WTC11 (cell line): Measurements from ENCODE around the gene LYRM2. TPM values are rescaled to one million over a fixed set of nuclear protein-coding genes. Genes with fewer than 3 reads are reported as not detected.

ENCODE experiments used
- ATAC-seq: fragments of 200-7000 bp; cut with Tn5 transposase; 2 replicates; pipeline ENCODE4 v1.10.0; 2021; ENCODE audit warnings: mild to moderate bottlenecking, moderate library complexity
- CTCF ChIA-PET: fragments of 300-600 bp; sonication (Branson Sonifier 250); formaldehyde crosslinking; loops from one replicate; lab custom pipeline; 2021; ENCODE audit warnings: antibody characterized with exemption; lab: Charles Lee
- POLR2A ChIA-PET: fragments of 350-600 bp; sonication (Branson Sonifier 250); formaldehyde crosslinking; loops from one replicate; lab custom pipeline; 2021; ENCODE audit warnings: antibody characterized with exemption; lab: Charles Lee
- DNase-seq: peaks from one replicate; pipeline ENCODE4 v3.0.0; 2021; ENCODE audit warnings: low spot score
- H3K27ac Mint-ChIP-seq: 2 replicates; pipeline ENCODE4 v1.8.0; 2021; ENCODE audit warnings: mixed read lengths
- H3K27me3 Mint-ChIP-seq: 2 replicates; pipeline ENCODE4 v1.8.0; 2021; ENCODE audit warnings: low read depth, mild to moderate bottlenecking, moderate library complexity, mixed read lengths
- H3K36me3 Mint-ChIP-seq: 2 replicates; pipeline ENCODE4 v1.8.0; 2021; ENCODE audit warnings: mixed read lengths
- H3K4me1 Mint-ChIP-seq: 2 replicates; pipeline ENCODE4 v1.8.0; 2022; ENCODE audit warnings: mixed read lengths
- H3K4me3 Mint-ChIP-seq: 2 replicates; pipeline ENCODE4 v1.8.0; 2021; ENCODE audit warnings: mild to moderate bottlenecking, moderate library complexity, mixed read lengths
- H3K9me3 Mint-ChIP-seq: 2 replicates; pipeline ENCODE4 v1.8.0; 2021; ENCODE audit warnings: mixed read lengths
- ETV6 ChIP-seq: sonication (generic); formaldehyde crosslinking; IDR thresholded peaks from 2 replicates; pipeline ENCODE4 v1.8.1; 2022; ENCODE audit warnings: mild to moderate bottlenecking, missing genetic modification reagents
- FOXJ3 ChIP-seq: sonication (generic); formaldehyde crosslinking; IDR thresholded peaks from 2 replicates; pipeline ENCODE4 v1.9.0; 2021; ENCODE audit warnings: missing genetic modification reagents, mild to moderate bottlenecking, borderline replicate concordance
- GABPB1 ChIP-seq: sonication (generic); formaldehyde crosslinking; IDR thresholded peaks from 2 replicates; pipeline ENCODE4 v1.8.1; 2023; ENCODE audit warnings: mild to moderate bottlenecking, missing genetic modification reagents
- OVOL2 ChIP-seq: fragments of 250-450 bp; sonication (Bioruptor Pico); IDR thresholded peaks from 2 replicates; pipeline ENCODE4 v1.9.0; 2021; ENCODE audit warnings: mild to moderate bottlenecking, borderline replicate concordance
- RELA ChIP-seq: sonication (generic); formaldehyde crosslinking; IDR thresholded peaks from 2 replicates; pipeline ENCODE4 v1.8.1; 2022; ENCODE audit warnings: missing genetic modification reagents, mild to moderate bottlenecking, borderline replicate concordance
- SMAD3 ChIP-seq: sonication (generic); formaldehyde crosslinking; IDR thresholded peaks from 2 replicates; pipeline ENCODE4 v1.8.0; 2022; ENCODE audit warnings: missing genetic modification reagents, mild to moderate bottlenecking, borderline replicate concordance
- SOX15 ChIP-seq: fragments of 250-450 bp; sonication (Bioruptor Pico); IDR thresholded peaks from 2 replicates; pipeline ENCODE4 v1.9.0; 2021; ENCODE audit warnings: mild to moderate bottlenecking
- TEAD4 ChIP-seq: sonication (generic); formaldehyde crosslinking; IDR thresholded peaks from 2 replicates; pipeline ENCODE4 v1.8.0; 2022; ENCODE audit warnings: mild to moderate bottlenecking, missing genetic modification reagents
- ZNF138 ChIP-seq: sonication (generic); formaldehyde crosslinking; conservative IDR thresholded peaks from 2 replicates; pipeline ENCODE4 v1.8.1; 2022; ENCODE audit warnings: mild to moderate bottlenecking, moderate library complexity, missing genetic modification reagents
- ZNF416 ChIP-seq: fragments of 250-450 bp; sonication (Bioruptor Pico); IDR thresholded peaks from 2 replicates; pipeline ENCODE4 v1.9.0; 2021; ENCODE audit warnings: mild to moderate bottlenecking, inconsistent platforms
- ZNF423 ChIP-seq: fragments of 250-450 bp; sonication (Bioruptor Pico); IDR thresholded peaks from 2 replicates; pipeline ENCODE4 v2.1.2; 2022; ENCODE audit warnings: mild to moderate bottlenecking, moderate library complexity
- total RNA-seq: library from RNA; stranded (reverse); gene quantifications from 3 replicates; pipeline ENCODE4 v1.2.3, GENCODE V29; 2021
- TF ChIP-seq, protein P1 (sequence below): sonication (generic); formaldehyde crosslinking; IDR thresholded peaks from 2 replicates; pipeline ENCODE4 v1.8.0; 2023; ENCODE audit warnings: missing genetic modification reagents
- TF ChIP-seq, protein P2 (sequence below): sonication (generic); formaldehyde crosslinking; IDR thresholded peaks from 2 replicates; pipeline ENCODE4 v1.8.0; 2022; ENCODE audit warnings: mild to moderate bottlenecking, missing genetic modification reagents
- TF ChIP-seq, protein P3 (sequence below): sonication (generic); formaldehyde crosslinking; IDR thresholded peaks from 2 replicates; pipeline ENCODE4 v1.8.1; 2023; ENCODE audit warnings: mild to moderate bottlenecking, missing genetic modification reagents
- TF ChIP-seq, protein P4 (sequence below): sonication (generic); formaldehyde crosslinking; IDR thresholded peaks from 2 replicates; pipeline ENCODE4 v1.8.0; 2022; ENCODE audit warnings: mild to moderate bottlenecking, missing genetic modification reagents
- TF ChIP-seq, protein P5 (sequence below): sonication (generic); formaldehyde crosslinking; IDR thresholded peaks from 2 replicates; pipeline ENCODE4 v1.8.1; 2022; ENCODE audit warnings: mild to moderate bottlenecking, missing genetic modification reagents, moderate library complexity, borderline replicate concordance
- TF ChIP-seq, protein P6 (sequence below): sonication (generic); formaldehyde crosslinking; IDR thresholded peaks from 2 replicates; pipeline ENCODE4 v1.8.1; 2023; ENCODE audit warnings: mild to moderate bottlenecking, missing genetic modification reagents, borderline replicate concordance
- TF ChIP-seq, protein P7 (sequence below): sonication (generic); formaldehyde crosslinking; IDR thresholded peaks from 2 replicates; pipeline ENCODE4 v1.8.1; 2023; ENCODE audit warnings: mild to moderate bottlenecking, missing genetic modification reagents, moderate library complexity
- TF ChIP-seq, protein P8 (sequence below): fragments of 250-450 bp; sonication (Bioruptor Pico); IDR thresholded peaks from 2 replicates; pipeline ENCODE4 v1.9.0; 2021; ENCODE audit warnings: mild to moderate bottlenecking

LYRM2 gene
- total RNA-seq, 1 experiment from 2014 or later, result 22.2 TPM

DNA sequence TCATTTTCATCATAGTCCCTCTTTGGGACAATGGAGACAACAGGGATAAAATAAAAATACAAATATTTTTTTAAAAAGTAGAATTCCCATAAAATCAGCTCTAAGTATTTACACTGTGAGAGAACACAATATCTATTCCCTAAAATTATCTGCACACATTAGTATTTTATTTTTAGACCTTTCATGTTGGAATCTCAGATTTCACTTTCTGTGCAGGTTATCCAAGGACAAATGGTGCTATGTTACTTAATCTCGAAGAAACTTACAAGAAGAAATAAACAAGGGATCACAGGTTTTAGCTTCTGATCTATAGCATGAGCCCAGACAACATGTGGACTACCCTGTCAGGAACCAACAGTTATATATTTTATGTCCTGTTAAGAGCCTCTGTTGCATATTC is 23.0 kb upstream of the LYRM2 start:
- no peak overlapping the region for H3K4me3 Mint-ChIP-seq
- ChIA-PET CTCF (no interaction called here), POLR2A (no interaction called here)
- H3K27me3 Mint-ChIP-seq, result no peaks in the 10 kb centered on the region
- DNase-seq (no peak), ATAC-seq (no peak)
- peaks cover 84% of the 10 kb centered on the region for H3K36me3 Mint-ChIP-seq
- TF ChIP-seq GABPB1 (CRISPR knock-in tag) (no peak), SOX15 (CRISPR knock-in tag) (no peak), TEAD4 (CRISPR knock-in tag) (no peak), ETV6 (CRISPR knock-in tag) (no peak), SMAD3 (no peak), ZNF416 (CRISPR knock-in tag) (no peak)
- TF ChIP-seq, protein P1, sequence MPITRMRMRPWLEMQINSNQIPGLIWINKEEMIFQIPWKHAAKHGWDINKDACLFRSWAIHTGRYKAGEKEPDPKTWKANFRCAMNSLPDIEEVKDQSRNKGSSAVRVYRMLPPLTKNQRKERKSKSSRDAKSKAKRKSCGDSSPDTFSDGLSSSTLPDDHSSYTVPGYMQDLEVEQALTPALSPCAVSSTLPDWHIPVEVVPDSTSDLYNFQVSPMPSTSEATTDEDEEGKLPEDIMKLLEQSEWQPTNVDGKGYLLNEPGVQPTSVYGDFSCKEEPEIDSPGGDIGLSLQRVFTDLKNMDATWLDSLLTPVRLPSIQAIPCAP (CRISPR knock-in tag), result no peak
- TF ChIP-seq, protein P2, sequence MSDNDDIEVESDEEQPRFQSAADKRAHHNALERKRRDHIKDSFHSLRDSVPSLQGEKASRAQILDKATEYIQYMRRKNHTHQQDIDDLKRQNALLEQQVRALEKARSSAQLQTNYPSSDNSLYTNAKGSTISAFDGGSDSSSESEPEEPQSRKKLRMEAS (CRISPR knock-in tag), result no peak
- TF ChIP-seq, protein P3, sequence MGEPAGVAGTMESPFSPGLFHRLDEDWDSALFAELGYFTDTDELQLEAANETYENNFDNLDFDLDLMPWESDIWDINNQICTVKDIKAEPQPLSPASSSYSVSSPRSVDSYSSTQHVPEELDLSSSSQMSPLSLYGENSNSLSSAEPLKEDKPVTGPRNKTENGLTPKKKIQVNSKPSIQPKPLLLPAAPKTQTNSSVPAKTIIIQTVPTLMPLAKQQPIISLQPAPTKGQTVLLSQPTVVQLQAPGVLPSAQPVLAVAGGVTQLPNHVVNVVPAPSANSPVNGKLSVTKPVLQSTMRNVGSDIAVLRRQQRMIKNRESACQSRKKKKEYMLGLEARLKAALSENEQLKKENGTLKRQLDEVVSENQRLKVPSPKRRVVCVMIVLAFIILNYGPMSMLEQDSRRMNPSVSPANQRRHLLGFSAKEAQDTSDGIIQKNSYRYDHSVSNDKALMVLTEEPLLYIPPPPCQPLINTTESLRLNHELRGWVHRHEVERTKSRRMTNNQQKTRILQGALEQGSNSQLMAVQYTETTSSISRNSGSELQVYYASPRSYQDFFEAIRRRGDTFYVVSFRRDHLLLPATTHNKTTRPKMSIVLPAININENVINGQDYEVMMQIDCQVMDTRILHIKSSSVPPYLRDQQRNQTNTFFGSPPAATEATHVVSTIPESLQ, result no peak
- TF ChIP-seq, protein P4, sequence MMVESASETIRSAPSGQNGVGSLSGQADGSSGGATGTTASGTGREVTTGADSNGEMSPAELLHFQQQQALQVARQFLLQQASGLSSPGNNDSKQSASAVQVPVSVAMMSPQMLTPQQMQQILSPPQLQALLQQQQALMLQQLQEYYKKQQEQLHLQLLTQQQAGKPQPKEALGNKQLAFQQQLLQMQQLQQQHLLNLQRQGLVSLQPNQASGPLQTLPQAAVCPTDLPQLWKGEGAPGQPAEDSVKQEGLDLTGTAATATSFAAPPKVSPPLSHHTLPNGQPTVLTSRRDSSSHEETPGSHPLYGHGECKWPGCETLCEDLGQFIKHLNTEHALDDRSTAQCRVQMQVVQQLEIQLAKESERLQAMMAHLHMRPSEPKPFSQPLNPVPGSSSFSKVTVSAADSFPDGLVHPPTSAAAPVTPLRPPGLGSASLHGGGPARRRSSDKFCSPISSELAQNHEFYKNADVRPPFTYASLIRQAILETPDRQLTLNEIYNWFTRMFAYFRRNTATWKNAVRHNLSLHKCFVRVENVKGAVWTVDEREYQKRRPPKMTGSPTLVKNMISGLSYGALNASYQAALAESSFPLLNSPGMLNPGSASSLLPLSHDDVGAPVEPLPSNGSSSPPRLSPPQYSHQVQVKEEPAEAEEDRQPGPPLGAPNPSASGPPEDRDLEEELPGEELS, result no peak
- no peaks in the 10 kb centered on the region for H3K9me3 Mint-ChIP-seq
- peaks cover 2% of the 10 kb centered on the region; the same call in 1 of the 2 replicates for H3K4me1 Mint-ChIP-seq
- peak overlapping the region; percentile 73; the same call in 1 of the 2 replicates for H3K27ac Mint-ChIP-seq

DNA sequence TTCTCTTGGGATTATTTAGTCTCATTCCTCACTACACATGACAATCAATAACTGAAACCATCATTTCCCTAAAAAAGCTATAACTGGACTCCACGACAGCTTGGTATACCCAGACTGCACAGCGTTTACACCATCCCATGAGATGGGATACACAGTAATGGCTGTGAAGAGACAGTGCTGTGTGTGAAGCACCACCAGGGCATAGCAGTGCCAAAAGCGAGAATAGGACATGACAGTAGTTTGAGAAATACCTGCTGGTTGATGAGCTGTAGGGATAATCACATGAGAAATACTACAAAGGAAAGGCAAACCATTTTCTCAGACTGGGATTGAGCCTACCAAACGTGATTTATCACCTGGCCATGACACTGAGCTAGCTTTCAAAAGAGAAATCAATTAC is 22.4 kb upstream of the LYRM2 start:
- Mint-ChIP-seq H3K27ac (peak overlapping the region; percentile 44; the same call in 1 of the 2 replicates), H3K4me3 (no peak overlapping the region), H3K4me1 (no peaks in the 10 kb centered on the region)
- TF ChIP-seq OVOL2 (CRISPR knock-in tag) (no peak), ZNF138 (CRISPR knock-in tag) (no peak), FOXJ3 (no peak), ZNF423 (CRISPR knock-in tag) (no peak), RELA (CRISPR knock-in tag) (no peak)
- TF ChIP-seq, protein P5, sequence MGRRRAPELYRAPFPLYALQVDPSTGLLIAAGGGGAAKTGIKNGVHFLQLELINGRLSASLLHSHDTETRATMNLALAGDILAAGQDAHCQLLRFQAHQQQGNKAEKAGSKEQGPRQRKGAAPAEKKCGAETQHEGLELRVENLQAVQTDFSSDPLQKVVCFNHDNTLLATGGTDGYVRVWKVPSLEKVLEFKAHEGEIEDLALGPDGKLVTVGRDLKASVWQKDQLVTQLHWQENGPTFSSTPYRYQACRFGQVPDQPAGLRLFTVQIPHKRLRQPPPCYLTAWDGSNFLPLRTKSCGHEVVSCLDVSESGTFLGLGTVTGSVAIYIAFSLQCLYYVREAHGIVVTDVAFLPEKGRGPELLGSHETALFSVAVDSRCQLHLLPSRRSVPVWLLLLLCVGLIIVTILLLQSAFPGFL (CRISPR knock-in tag), result no peak
- TF ChIP-seq, protein P6, sequence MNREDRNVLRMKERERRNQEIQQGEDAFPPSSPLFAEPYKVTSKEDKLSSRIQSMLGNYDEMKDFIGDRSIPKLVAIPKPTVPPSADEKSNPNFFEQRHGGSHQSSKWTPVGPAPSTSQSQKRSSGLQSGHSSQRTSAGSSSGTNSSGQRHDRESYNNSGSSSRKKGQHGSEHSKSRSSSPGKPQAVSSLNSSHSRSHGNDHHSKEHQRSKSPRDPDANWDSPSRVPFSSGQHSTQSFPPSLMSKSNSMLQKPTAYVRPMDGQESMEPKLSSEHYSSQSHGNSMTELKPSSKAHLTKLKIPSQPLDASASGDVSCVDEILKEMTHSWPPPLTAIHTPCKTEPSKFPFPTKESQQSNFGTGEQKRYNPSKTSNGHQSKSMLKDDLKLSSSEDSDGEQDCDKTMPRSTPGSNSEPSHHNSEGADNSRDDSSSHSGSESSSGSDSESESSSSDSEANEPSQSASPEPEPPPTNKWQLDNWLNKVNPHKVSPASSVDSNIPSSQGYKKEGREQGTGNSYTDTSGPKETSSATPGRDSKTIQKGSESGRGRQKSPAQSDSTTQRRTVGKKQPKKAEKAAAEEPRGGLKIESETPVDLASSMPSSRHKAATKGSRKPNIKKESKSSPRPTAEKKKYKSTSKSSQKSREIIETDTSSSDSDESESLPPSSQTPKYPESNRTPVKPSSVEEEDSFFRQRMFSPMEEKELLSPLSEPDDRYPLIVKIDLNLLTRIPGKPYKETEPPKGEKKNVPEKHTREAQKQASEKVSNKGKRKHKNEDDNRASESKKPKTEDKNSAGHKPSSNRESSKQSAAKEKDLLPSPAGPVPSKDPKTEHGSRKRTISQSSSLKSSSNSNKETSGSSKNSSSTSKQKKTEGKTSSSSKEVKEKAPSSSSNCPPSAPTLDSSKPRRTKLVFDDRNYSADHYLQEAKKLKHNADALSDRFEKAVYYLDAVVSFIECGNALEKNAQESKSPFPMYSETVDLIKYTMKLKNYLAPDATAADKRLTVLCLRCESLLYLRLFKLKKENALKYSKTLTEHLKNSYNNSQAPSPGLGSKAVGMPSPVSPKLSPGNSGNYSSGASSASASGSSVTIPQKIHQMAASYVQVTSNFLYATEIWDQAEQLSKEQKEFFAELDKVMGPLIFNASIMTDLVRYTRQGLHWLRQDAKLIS (CRISPR knock-in tag), result no peak
- TF ChIP-seq, protein P7, sequence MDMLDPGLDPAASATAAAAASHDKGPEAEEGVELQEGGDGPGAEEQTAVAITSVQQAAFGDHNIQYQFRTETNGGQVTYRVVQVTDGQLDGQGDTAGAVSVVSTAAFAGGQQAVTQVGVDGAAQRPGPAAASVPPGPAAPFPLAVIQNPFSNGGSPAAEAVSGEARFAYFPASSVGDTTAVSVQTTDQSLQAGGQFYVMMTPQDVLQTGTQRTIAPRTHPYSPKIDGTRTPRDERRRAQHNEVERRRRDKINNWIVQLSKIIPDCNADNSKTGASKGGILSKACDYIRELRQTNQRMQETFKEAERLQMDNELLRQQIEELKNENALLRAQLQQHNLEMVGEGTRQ, result no peak
- TF ChIP-seq, protein P8, sequence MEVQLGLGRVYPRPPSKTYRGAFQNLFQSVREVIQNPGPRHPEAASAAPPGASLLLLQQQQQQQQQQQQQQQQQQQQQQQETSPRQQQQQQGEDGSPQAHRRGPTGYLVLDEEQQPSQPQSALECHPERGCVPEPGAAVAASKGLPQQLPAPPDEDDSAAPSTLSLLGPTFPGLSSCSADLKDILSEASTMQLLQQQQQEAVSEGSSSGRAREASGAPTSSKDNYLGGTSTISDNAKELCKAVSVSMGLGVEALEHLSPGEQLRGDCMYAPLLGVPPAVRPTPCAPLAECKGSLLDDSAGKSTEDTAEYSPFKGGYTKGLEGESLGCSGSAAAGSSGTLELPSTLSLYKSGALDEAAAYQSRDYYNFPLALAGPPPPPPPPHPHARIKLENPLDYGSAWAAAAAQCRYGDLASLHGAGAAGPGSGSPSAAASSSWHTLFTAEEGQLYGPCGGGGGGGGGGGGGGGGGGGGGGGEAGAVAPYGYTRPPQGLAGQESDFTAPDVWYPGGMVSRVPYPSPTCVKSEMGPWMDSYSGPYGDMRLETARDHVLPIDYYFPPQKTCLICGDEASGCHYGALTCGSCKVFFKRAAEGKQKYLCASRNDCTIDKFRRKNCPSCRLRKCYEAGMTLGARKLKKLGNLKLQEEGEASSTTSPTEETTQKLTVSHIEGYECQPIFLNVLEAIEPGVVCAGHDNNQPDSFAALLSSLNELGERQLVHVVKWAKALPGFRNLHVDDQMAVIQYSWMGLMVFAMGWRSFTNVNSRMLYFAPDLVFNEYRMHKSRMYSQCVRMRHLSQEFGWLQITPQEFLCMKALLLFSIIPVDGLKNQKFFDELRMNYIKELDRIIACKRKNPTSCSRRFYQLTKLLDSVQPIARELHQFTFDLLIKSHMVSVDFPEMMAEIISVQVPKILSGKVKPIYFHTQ (CRISPR knock-in tag), result no peak

More for the DNA sequence above, 22.4 kb upstream of the LYRM2 start:
- Mint-ChIP-seq H3K27me3 (no peaks in the 10 kb centered on the region), H3K9me3 (no peaks in the 10 kb centered on the region), H3K36me3 (peaks cover 84% of the 10 kb centered on the region)
- no peak for ATAC-seq
- no peak for DNase-seq
- ChIA-PET POLR2A (no interaction called here), CTCF (no interaction called here)
